WTC11 (cell line): ENCODE measurements around the gene EIF6.

Experiments used
- IRF2 ChIP-seq: sonication (generic); formaldehyde crosslinking; IDR thresholded peaks from 2 replicates; pipeline ENCODE4 v1.8.0; 2022; ENCODE audit warnings: low read depth, missing genetic modification reagents, borderline replicate concordance
- JUN ChIP-seq: sonication (generic); formaldehyde crosslinking; IDR thresholded peaks from 2 replicates; pipeline ENCODE4 v1.8.0; 2023; ENCODE audit warnings: mild to moderate bottlenecking, missing genetic modification reagents
- NR1H2 ChIP-seq: sonication (generic); formaldehyde crosslinking; IDR thresholded peaks from 2 replicates; pipeline ENCODE4 v1.9.0; 2021; ENCODE audit warnings: mild to moderate bottlenecking, moderate library complexity, missing genetic modification reagents
- NR2C2 ChIP-seq: sonication (generic); formaldehyde crosslinking; IDR thresholded peaks from 2 replicates; pipeline ENCODE4 v1.8.0; 2022; ENCODE audit warnings: mild to moderate bottlenecking, missing genetic modification reagents
- TP53 ChIP-seq: sonication (generic); formaldehyde crosslinking; IDR thresholded peaks from 2 replicates; pipeline ENCODE4 v1.8.1; 2023; ENCODE audit warnings: mild to moderate bottlenecking, missing genetic modification reagents
- ZBTB21 ChIP-seq: sonication (generic); formaldehyde crosslinking; IDR thresholded peaks from 2 replicates; pipeline ENCODE4 v1.8.1; 2023; ENCODE audit warnings: mild to moderate bottlenecking, missing genetic modification reagents, borderline replicate concordance
- ZNF121 ChIP-seq: sonication (generic); formaldehyde crosslinking; IDR thresholded peaks from 2 replicates; pipeline ENCODE4 v1.8.0; 2023; ENCODE audit warnings: missing genetic modification reagents
- ZNF263 ChIP-seq: sonication (generic); formaldehyde crosslinking; IDR thresholded peaks from 2 replicates; pipeline ENCODE4 v1.8.1; 2022; ENCODE audit warnings: low read depth, mild to moderate bottlenecking, moderate library complexity, missing genetic modification reagents
- ZNF416 ChIP-seq: fragments of 250-450 bp; sonication (Bioruptor Pico); IDR thresholded peaks from 2 replicates; pipeline ENCODE4 v1.9.0; 2021; ENCODE audit warnings: mild to moderate bottlenecking, inconsistent platforms
- TF ChIP-seq, protein P1 (sequence below): fragments of 200-600 bp; IDR thresholded peaks from 2 replicates; pipeline ENCODE4 v1.8.0; 2022; ENCODE audit warnings: antibody characterized with exemption
- TF ChIP-seq, protein P2 (sequence below): sonication (generic); formaldehyde crosslinking; IDR thresholded peaks from 2 replicates; pipeline ENCODE4 v1.8.1; 2023; ENCODE audit warnings: mild to moderate bottlenecking, missing genetic modification reagents, moderate library complexity
- TF ChIP-seq, protein P3 (sequence below): sonication (generic); formaldehyde crosslinking; IDR thresholded peaks from 2 replicates; pipeline ENCODE4 v1.8.1; 2022; ENCODE audit warnings: missing genetic modification reagents, borderline replicate concordance

DNA sequence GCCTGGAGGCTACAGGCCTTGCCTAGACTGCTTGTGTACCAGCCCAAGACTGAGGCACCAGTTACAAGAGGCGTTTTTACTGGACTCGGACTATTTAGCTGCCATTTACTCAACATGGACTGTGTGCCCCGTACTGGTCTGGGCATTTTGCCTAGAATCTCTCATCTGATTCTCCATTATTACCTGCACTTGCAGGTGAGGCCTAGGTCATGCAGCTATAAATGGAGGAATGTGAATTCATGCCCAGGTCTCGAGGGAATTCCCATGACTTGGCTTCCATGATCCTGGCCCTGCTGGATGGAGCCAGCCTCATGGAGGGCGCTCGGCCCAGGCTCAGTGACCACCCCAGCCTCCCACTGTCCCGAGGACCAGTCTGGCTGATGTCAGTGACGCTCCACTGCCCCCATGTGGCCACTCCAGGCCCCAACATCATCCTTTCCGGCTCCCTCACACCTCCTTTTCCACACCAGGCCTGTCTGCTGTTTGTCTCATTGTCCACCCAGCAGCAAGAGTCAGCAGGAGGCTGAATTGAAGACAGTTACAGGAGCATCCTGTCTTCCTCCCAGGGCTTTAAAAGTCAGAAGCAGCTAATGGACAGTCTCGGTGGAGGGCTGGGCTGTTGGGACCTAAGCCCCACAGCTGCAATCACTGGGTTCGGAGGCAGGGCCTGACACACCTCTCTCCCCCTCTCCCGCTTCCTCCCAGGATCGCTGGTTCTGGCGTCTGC, 15.4 kb downstream of the EIF6 start:
- TF ChIP-seq JUN (CRISPR knock-in tag) (no peak), ZNF416 (CRISPR knock-in tag) (no peak), NR2C2 (CRISPR knock-in tag) (no peak), NR1H2 (CRISPR knock-in tag) (no peak), IRF2 (CRISPR knock-in tag) (no peak), ZNF121 (CRISPR knock-in tag) (no peak), ZBTB21 (no peak), ZNF263 (no peak), TP53 (CRISPR knock-in tag) (no peak)
- TF ChIP-seq, protein P1, sequence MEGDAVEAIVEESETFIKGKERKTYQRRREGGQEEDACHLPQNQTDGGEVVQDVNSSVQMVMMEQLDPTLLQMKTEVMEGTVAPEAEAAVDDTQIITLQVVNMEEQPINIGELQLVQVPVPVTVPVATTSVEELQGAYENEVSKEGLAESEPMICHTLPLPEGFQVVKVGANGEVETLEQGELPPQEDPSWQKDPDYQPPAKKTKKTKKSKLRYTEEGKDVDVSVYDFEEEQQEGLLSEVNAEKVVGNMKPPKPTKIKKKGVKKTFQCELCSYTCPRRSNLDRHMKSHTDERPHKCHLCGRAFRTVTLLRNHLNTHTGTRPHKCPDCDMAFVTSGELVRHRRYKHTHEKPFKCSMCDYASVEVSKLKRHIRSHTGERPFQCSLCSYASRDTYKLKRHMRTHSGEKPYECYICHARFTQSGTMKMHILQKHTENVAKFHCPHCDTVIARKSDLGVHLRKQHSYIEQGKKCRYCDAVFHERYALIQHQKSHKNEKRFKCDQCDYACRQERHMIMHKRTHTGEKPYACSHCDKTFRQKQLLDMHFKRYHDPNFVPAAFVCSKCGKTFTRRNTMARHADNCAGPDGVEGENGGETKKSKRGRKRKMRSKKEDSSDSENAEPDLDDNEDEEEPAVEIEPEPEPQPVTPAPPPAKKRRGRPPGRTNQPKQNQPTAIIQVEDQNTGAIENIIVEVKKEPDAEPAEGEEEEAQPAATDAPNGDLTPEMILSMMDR = peak; percentile 78
- TF ChIP-seq, protein P2, sequence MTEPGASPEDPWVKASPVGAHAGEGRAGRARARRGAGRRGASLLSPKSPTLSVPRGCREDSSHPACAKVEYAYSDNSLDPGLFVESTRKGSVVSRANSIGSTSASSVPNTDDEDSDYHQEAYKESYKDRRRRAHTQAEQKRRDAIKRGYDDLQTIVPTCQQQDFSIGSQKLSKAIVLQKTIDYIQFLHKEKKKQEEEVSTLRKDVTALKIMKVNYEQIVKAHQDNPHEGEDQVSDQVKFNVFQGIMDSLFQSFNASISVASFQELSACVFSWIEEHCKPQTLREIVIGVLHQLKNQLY (CRISPR knock-in tag) = no peak
- TF ChIP-seq, protein P3, sequence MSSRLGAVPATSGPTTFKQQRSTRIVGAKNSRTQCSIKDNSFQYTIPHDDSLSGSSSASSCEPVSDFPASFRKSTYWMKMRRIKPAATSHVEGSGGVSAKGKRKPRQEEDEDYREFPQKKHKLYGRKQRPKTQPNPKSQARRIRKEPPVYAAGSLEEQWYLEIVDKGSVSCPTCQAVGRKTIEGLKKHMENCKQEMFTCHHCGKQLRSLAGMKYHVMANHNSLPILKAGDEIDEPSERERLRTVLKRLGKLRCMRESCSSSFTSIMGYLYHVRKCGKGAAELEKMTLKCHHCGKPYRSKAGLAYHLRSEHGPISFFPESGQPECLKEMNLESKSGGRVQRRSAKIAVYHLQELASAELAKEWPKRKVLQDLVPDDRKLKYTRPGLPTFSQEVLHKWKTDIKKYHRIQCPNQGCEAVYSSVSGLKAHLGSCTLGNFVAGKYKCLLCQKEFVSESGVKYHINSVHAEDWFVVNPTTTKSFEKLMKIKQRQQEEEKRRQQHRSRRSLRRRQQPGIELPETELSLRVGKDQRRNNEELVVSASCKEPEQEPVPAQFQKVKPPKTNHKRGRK (CRISPR knock-in tag) = no peak
